ENCODE data around the gene ADTRP. TPM values are rescaled to one million over a fixed set of nuclear protein-coding genes. Genes with fewer than 3 reads are reported as not detected.

The ADTRP gene
- total RNA-seq, 1 experiment from 2014 or later, result 0.86 TPM

- no peak for DNase-seq (ENCODE audit: low read depth, low spot score)
These were observed 1.5 kb upstream of the ADTRP start for GRCh38 chr6:11780097-11780428.

More at GRCh38 chr6:11780097-11780428, 1.5 kb upstream of the ADTRP start:
- ChIA-PET RAD21 (ENCODE audit: low non-redundant PET in 1 of 2, low total read pairs in 2 of 2, uncharacterized antibody in 2 of 2, unreplicated experiment in 2 of 2) (no interaction called here), POLR2A (no interaction called here), CTCF (no interaction called here)
- TF ChIP-seq JUND (IDR thresholded peaks at IDR 0.05) (no peak), RAD21 (IDR thresholded peaks at IDR 0.05; ENCODE audit: low read depth) (no peak), SIN3A (IDR thresholded peaks at IDR 0.05; ENCODE audit: low read depth) (no peak), TCF7L2 (IDR thresholded peaks at IDR 0.05; ENCODE audit: borderline replicate concordance, extremely low read depth, insufficient read depth, insufficient read length) (no peak), ATF3 (IDR thresholded peaks at IDR 0.05) (no peak), POLR2AphosphoS5 (IDR thresholded peaks at IDR 0.05; ENCODE audit: low read depth, low read length) (no peak), CEBPB (IDR thresholded peaks at IDR 0.05; ENCODE audit: low read depth) (no peak), YY1 (IDR thresholded peaks at IDR 0.05; ENCODE audit: extremely low read depth, insufficient replicate concordance, low read depth, low read length) (no peak), CBX3 (IDR thresholded peaks at IDR 0.05; ENCODE audit: low read depth) (no peak), SRF (IDR thresholded peaks at IDR 0.05; ENCODE audit: low read depth) (no peak), ELF1 (IDR thresholded peaks at IDR 0.05; ENCODE audit: borderline replicate concordance, low read depth) (no peak), CTCF (IDR thresholded peaks at IDR 0.05 in 2 of 3, conservative IDR thresholded peaks at IDR 0.05 in 1 of 3; ENCODE audit: borderline replicate concordance in 1 of 3, insufficient read depth in 1 of 3, low read depth in 2 of 3, low read length in 2 of 3) (no peak), EGR1 (IDR thresholded peaks at IDR 0.05; ENCODE audit: low read depth) (no peak)
- no peak overlapping the region for H3K4me3 ChIP-seq (replicated peaks in 1 of 2; ENCODE audit: low read depth in 1 of 2, low read length in 2 of 2)
- H4K20me1 ChIP-seq (ENCODE audit: insufficient read depth), result no peaks in the 10 kb centered on the region
- no peaks in the 10 kb centered on the region for H3K79me2 ChIP-seq (ENCODE audit: insufficient read depth, low read length)
- no peak overlapping the region for H3K9ac ChIP-seq (ENCODE audit: low read length)
- H3K36me3 ChIP-seq (ENCODE audit: control insufficient read depth in 1 of 2, insufficient read depth in 2 of 2, low read length in 2 of 2), result no peaks in the 10 kb centered on the region
- no peak overlapping the region for H2AFZ ChIP-seq (ENCODE audit: low read depth, low read length, poor library complexity, severe bottlenecking)
- H3K4me1 ChIP-seq (ENCODE audit: control insufficient read depth in 1 of 2, insufficient read depth in 2 of 2, low read length in 2 of 2), result no peaks in the 10 kb centered on the region
- no peak overlapping the region for H3K4me2 ChIP-seq (ENCODE audit: low read length)
- no peak for ATAC-seq
- no peak overlapping the region for H3K27ac ChIP-seq (ENCODE audit: low read depth, low read length)
- BruUV-seq (replicated peaks), result no TSS peak
- intact Hi-C loops (cut with micrococcal nuclease), result no loop called here
- H3K9me2 ChIP-seq (ENCODE audit: insufficient read depth), result no peaks in the 10 kb centered on the region
- H3K27me3 ChIP-seq (ENCODE audit: insufficient read depth, low read length), result no peaks in the 10 kb centered on the region
- no peaks in the 10 kb centered on the region for H3K9me3 ChIP-seq (ENCODE audit: control insufficient read depth in 1 of 2, insufficient read depth in 1 of 2, low read depth in 1 of 2, low read length in 2 of 2)

All from HCT116 (cell line).